T47D (cell line): ENCODE data around the gene UBAC2.

Experiments
- DNase-seq, 2 experiments: peaks; one replicate each; pipeline versions ENCODE4 v3.0.0 to v3.0.0-alpha.2; 2011 to 2012; ENCODE audit warnings: low read depth in 1 of 2, low spot score in 1 of 2
- JUND ChIP-seq: IDR thresholded peaks from 2 replicates; pipeline ENCODE4 v1.6.1; 2012; ENCODE audit warnings: low read depth
- in situ Hi-C: cut with HindIII; loops from 2 replicates; pipeline ENCODE4 v1.10.0; 2016; ENCODE audit warnings: low sequenced_read_pairs, low pct_unique_long_range_greater_than_20kb

UBAC2 gene

DNA sequence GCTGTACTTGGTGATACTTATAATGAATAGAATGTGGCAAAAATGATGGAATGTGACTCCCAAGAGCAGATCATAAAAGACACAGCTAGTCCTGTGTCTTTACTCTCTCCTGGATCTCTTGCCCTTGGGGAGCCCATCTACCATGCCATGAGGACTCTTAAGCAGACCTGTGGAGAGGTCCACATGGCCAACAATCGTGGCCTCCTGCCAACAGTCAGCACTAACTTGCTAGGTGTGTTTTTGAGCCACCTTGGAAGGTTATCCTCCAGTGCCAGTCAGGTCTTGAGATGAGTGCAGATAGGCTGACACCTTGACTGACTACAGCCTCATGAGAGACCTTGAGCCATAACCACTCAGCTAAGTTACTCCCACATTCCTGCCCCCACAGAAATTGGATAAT, 128.8 kb downstream of the UBAC2 start:
- in situ Hi-C loops: no loop called here
- no peak for TF ChIP-seq JUND
- DNase-seq: no peak

GRCh38 chr13:99330942-99331341, 130.3 kb downstream of the UBAC2 start:
- DNase-seq: no peak
- in situ Hi-C loops: no loop called here
- no peak for TF ChIP-seq JUND

DNA sequence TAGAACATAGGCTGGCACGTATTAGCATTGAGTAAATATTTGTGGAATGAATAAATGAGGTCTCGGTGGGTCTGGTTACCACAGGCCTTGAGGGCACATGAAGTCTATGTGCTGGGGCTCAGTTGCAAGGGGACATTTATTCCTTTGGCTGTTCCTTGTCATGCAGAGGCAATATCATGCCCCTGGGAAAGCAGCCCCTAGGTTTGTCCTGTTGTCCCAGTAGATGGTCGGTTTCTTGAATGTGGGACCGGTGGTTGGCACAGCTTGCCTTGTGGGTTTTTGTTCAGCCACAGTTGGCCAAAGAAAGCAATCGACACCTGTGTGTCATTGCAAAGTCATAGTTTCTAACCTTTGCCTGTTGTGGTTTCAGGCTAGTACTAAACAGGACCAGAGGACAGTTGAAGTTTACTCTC, 131.2 kb downstream of the UBAC2 start:
- in situ Hi-C loops: no loop called here

DNA sequence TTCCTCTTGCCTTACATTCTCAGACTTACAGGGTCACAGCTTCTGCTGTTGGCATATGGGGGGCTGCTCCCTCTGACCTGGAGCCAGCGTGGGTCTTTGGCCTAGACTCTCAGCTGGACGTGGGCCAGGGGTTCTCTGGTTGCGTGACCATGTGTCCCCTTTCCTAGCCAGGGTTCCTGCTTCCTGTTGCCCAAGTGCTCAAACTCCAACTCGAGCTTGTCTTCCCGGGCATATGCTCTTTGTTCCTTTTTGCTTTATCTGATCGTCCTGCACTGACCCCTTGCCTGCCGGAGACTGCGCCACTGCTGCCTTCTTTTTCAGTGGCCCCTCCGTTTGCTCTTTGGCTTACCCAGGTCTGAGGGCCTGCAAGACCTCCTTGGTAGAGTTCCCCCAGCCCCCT, 131.8 kb downstream of the UBAC2 start:
- in situ Hi-C loops: no loop called here
- no peak for TF ChIP-seq JUND
- no peak for DNase-seq

More for the DNA sequence above, 131.2 kb downstream of the UBAC2 start:
- no peak for DNase-seq
- TF ChIP-seq JUND: no peak

DNA sequence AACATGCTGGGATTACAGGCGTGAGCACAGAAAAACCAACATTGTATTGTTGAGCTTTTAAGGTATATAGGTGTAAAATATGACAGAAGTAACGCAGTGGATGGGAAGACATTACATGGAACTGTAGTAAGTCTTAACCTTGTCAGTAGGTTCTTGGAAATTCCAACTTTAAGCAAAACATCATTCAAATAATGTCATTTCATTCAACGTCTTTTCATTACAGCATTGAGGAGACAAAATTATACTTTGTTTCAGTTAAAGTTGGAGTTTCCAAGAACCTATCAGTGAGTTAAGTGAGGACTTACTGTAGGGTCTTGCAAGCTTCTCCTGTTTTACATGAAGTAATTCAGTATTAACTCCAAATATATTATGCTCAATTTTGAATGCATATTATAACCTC, 133.6 kb downstream of the UBAC2 start:
- no peak for TF ChIP-seq JUND
- in situ Hi-C loops: no loop called here

GRCh38 chr13:99335087-99335486, 134.4 kb downstream of the UBAC2 start:
- in situ Hi-C loops: no loop called here
- DNase-seq: no peak

More for the DNA sequence above, 133.6 kb downstream of the UBAC2 start:
- DNase-seq: no peak

GRCh38 chr13:99335603-99336002, 134.9 kb downstream of the UBAC2 start:
- no peak for TF ChIP-seq JUND
- in situ Hi-C loops: no loop called here
- no peak for DNase-seq

More at GRCh38 chr13:99335087-99335486, 134.4 kb downstream of the UBAC2 start:
- TF ChIP-seq JUND: no peak

- in situ Hi-C loops: no loop called here
- no peak for TF ChIP-seq JUND
- no peak for DNase-seq
These were observed 138.6 kb downstream of the UBAC2 start for GRCh38 chr13:99339230-99339721.

- in situ Hi-C loops: no loop called here
- DNase-seq: no peak
- no peak for TF ChIP-seq JUND
These were observed 139.2 kb downstream of the UBAC2 start for GRCh38 chr13:99339736-99340397.

DNA sequence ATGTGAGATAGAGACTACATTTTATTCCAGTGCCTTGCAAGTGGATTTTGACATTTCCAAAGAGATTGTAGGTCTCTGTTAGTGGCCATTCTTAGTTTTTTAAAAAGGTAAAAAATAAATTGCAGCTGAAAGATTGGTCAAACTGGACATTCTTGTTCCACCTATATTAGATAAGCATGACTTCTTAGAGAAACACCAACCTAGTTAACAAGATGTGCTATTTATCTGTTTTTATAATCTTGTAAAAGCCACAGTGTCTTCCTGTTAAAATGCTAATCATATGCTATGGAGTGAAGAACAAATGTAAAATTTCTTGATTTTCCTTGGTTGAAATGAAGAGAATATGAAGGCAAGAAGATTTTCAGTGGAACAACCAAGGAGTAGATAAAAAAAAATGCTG, 140.0 kb downstream of the UBAC2 start:
- in situ Hi-C loops: no loop called here
- TF ChIP-seq JUND: no peak
- no peak for DNase-seq

- DNase-seq: no peak
- in situ Hi-C loops: no loop called here
- no peak for TF ChIP-seq JUND
These were observed 141.5 kb downstream of the UBAC2 start for GRCh38 chr13:99341969-99342722.

DNA sequence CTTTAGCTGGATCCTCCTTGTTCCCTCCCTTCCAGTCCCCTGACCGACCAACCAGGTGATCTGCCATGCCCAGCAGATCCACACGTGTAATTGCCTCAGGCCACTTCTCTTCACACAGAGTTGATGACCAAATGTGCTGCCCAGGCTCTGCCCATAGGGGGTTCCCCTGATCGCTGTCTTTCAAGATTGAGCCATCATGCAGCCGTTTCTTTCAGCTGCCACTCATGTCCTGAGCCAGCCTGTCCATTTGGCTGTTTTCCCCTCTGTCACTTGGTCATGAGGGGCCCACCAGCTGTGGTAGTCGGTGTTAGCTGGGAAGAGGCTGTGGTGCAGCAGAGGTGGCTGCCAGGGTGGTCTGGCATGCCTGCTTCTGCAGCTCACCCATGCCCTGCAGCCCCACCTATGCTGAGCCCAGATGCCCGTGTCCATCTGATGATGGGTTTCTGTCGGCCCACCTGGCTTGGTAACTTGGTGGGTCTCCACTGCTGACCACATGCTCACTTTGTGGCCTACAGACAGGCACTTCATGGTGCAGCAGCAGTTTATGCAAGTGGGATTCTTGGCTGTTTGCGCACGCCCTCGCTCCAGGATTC, 142.2 kb downstream of the UBAC2 start:
- in situ Hi-C loops: no loop called here
- TF ChIP-seq JUND: no peak
- no peak for DNase-seq
